Endothelial cell of umbilical vein (primary cell): ENCODE data around the gene MAPRE2. TPM values are rescaled to one million over a fixed set of nuclear protein-coding genes. Genes with fewer than 3 reads are reported as not detected.

Experiments
- BruUV-seq: library from RNA; stranded (reverse); fragments of 400-500 nt; replicated peaks from 2 replicates; lab custom pipeline; 2021; lab: Mats Ljungman, UMichigan
- CTCF ChIA-PET: fragments of 300-600, 350-600 bp; sonication (Branson Sonifier 250); formaldehyde crosslinking; loops from one replicate; lab custom pipeline; 2021; ENCODE audit warnings: antibody characterized with exemption, inconsistent platforms; lab: Charles Lee
- POLR2A ChIA-PET: fragments of 300-600, 350-600 bp; sonication (Branson Sonifier 250); formaldehyde crosslinking; loops from one replicate; lab custom pipeline; 2021; ENCODE audit warnings: antibody characterized with exemption, inconsistent platforms; lab: Charles Lee
- DNase-seq: peaks from one replicate; pipeline ENCODE4 v3.0.0-alpha.2; 2011; ENCODE audit warnings: low read depth, low spot score
- FAIRE-seq: peaks from 2 replicates; lab custom pipeline; 2011; peaks lifted over from hg19 to GRCh38; lab: Jason Lieb, UNC
- H2AFZ ChIP-seq: 2 replicates; pipeline ENCODE4 v1.6.0; 2012; ENCODE audit warnings: low read depth, low read length, control low read depth, inconsistent platforms
- H3K27ac ChIP-seq: 2 replicates; pipeline ENCODE4 v1.5.1; 2011; ENCODE audit warnings: low read depth, mild to moderate bottlenecking, control low read depth, low read length, moderate library complexity; ENCODE audit not compliant: insufficient read depth
- H3K27me3 ChIP-seq, 2 experiments: 2 replicates each; pipeline versions ENCODE4 v1.6.0 to v1.6.1; 2011; ENCODE audit warnings: low read length in 2 of 2, mixed read lengths in 1 of 2; ENCODE audit not compliant: control insufficient read depth in 2 of 2, insufficient read depth in 2 of 2
- H3K36me3 ChIP-seq, 2 experiments: 2 replicates in 1 of 2; 3 replicates in 1 of 2; pipeline ENCODE4 v1.5.1; 2011; ENCODE audit warnings: low read length in 2 of 2, mild to moderate bottlenecking in 1 of 2, moderate library complexity in 1 of 2; ENCODE audit not compliant: control insufficient read depth in 2 of 2, insufficient read depth in 2 of 2; ENCODE audit errors: extremely low read depth in 1 of 2
- H3K4me1 ChIP-seq: 3 replicates; pipeline ENCODE4 v1.5.1; 2011; ENCODE audit warnings: mild to moderate bottlenecking, low read length; ENCODE audit not compliant: control insufficient read depth, insufficient read depth; ENCODE audit errors: extremely low read depth
- H3K4me2 ChIP-seq: 2 replicates; pipeline ENCODE4 v1.6.1; 2011; ENCODE audit warnings: low read length, control low read depth, mixed read lengths; ENCODE audit not compliant: insufficient read depth
- H3K4me3 ChIP-seq, 3 experiments: fragments of 200-600 bp in 1 of 3; sonication (generic), shearing (Covaris generic) in 1 of 3; replicated peaks in 1 of 3; 2 replicates each; pipeline ENCODE4 v1.5.1; 2011 to 2016; ENCODE audit warnings: control low read depth in 3 of 3, low read length in 3 of 3, mild to moderate bottlenecking in 2 of 3, inconsistent platforms in 1 of 3, low read depth in 1 of 3, moderate library complexity in 1 of 3; ENCODE audit not compliant: insufficient read depth in 1 of 3
- H3K79me2 ChIP-seq: 2 replicates; pipeline ENCODE4 v1.6.0; 2012; ENCODE audit warnings: low read length, inconsistent platforms; ENCODE audit not compliant: control insufficient read depth, insufficient read depth
- H3K9ac ChIP-seq: replicated peaks from 2 replicates; pipeline ENCODE3; 2011; ENCODE audit warnings: low read length, control low read depth; ENCODE audit not compliant: insufficient read depth; ENCODE audit errors: extremely low read depth
- H3K9me1 ChIP-seq: replicated peaks from 3 replicates; pipeline ENCODE4 v1.6.0; 2011; ENCODE audit warnings: mild to moderate bottlenecking, low read length; ENCODE audit not compliant: control insufficient read depth, insufficient read depth; ENCODE audit errors: extremely low read depth
- H3K9me3 ChIP-seq: replicated peaks from 2 replicates; pipeline ENCODE4 v1.5.1; 2012; ENCODE audit warnings: low read length, inconsistent platforms; ENCODE audit not compliant: control insufficient read depth, insufficient read depth
- H4K20me1 ChIP-seq: replicated peaks from 2 replicates; pipeline ENCODE3; 2011; ENCODE audit warnings: mild to moderate bottlenecking, low read length; ENCODE audit not compliant: control insufficient read depth, insufficient read depth; ENCODE audit errors: extremely low read depth
- EZH2 ChIP-seq: IDR thresholded peaks from 2 replicates; pipeline ENCODE4 v1.6.1; 2012; ENCODE audit warnings: borderline replicate concordance, low read depth, mild to moderate bottlenecking, moderate library complexity, low read length, inconsistent platforms; ENCODE audit not compliant: severe bottlenecking
- FOS ChIP-seq: IDR thresholded peaks from 2 replicates; pipeline ENCODE4 v1.6.1; 2011; ENCODE audit warnings: mild to moderate bottlenecking, low read length, moderate library complexity, borderline replicate concordance; ENCODE audit not compliant: insufficient read depth
- GATA2 ChIP-seq: IDR thresholded peaks from 2 replicates; pipeline ENCODE4 v1.7.0; 2011; ENCODE audit warnings: low read depth, mild to moderate bottlenecking, moderate library complexity, mixed read lengths, low read length; ENCODE audit not compliant: insufficient read length, insufficient read depth
- JUN ChIP-seq: IDR thresholded peaks from 2 replicates; pipeline ENCODE4 v1.6.1; 2011; ENCODE audit warnings: borderline replicate concordance, low read depth; ENCODE audit not compliant: insufficient read length, insufficient read depth
- MYC ChIP-seq: IDR thresholded peaks from one replicate; pipeline ENCODE4 v1.6.1; 2011; ENCODE audit warnings: mild to moderate bottlenecking, low read depth, low read length
- POLR2A ChIP-seq: IDR thresholded peaks from 2 replicates; pipeline ENCODE4 v1.6.1; 2012; ENCODE audit warnings: low read depth, mild to moderate bottlenecking, control low read depth, low read length
- POLR2AphosphoS5 ChIP-seq: IDR thresholded peaks from 2 replicates; pipeline ENCODE4 v1.6.1; 2012; ENCODE audit warnings: low read depth, mild to moderate bottlenecking, control low read depth, low read length, moderate library complexity; ENCODE audit not compliant: insufficient read depth
- dilution Hi-C: fragments of 300-500 bp; cut with MboI; formaldehyde crosslinking; loops from one replicate; pipeline ENCODE4 v1.15.0; 2019; ENCODE audit warnings: low sequenced_read_pairs; ENCODE audit not compliant: extremely low pct_ligation_motif_present
- intact Hi-C: fragments of 100-400 bp; cut with micrococcal nuclease; formaldehyde crosslinking; loops from one replicate; pipeline ENCODE4 v1.10.0; 2022
- polyA plus RNA-seq, 4 experiments: library from polyadenylated mRNA; depleted of rRNA in 3 of 4; stranded (reverse) in 3 of 4; unstranded in 1 of 4; fragments of >200 nt; gene quantifications; 2 replicates each; pipeline versions ENCODE4 v1.2.1 to v1.2.3, GENCODE V29; 2011 to 2012; ENCODE audit warnings: missing spikeins in 1 of 4
- total RNA-seq: library from RNA; stranded (reverse); gene quantifications from 2 replicates; pipeline ENCODE4 v1.2.3, GENCODE V29; 2021
- TF ChIP-seq, protein P1 (sequence below): IDR thresholded peaks from 2 replicates; pipeline ENCODE4 v1.6.1; 2011; ENCODE audit not compliant: insufficient read depth, insufficient read length
- TF ChIP-seq, protein P2 (sequence below), 2 donors: IDR thresholded peaks; 1 replicate in 1 of 2; 2 replicates in 1 of 2; pipeline ENCODE4 v1.5.1; 2011; ENCODE audit warnings: low read length in 2 of 2, mild to moderate bottlenecking in 2 of 2, moderate library complexity in 2 of 2, control low read depth in 1 of 2, inconsistent platforms in 1 of 2, low read depth in 1 of 2; ENCODE audit not compliant: insufficient read depth in 1 of 2; ENCODE audit errors: extremely low read depth in 1 of 2

MAPRE2 gene
- total and polyA plus RNA-seq, 2 donors (not counting 3 experiments of a cell fraction or from before 2014, with no cell fraction given), result 117 to 148 TPM

DNA sequence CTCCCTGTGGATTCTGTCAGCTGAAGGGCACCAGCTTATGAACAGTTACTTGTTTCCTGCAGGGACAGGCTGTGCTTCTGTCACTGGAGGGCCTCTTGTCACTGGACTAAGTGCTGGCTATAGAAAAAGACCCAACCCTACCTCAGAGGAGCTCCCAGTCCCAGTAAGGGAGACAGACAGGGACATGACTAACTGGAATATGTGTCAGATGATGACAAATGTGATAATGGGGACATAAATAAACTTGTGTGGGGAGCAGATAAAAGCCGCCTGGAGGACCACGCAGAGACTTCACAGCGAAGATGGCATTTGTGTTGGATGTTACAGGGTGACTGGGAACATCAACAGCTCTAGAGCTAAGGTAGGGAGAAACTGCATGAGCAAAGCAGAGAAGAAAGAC lies 95.0 kb downstream of the MAPRE2 start:
- CTCF ChIA-PET, result interaction anchor here (0.9 to 1.7 kb wide), 3 partner anchors 17 to 130 kb away, joined by 3 to 4 read pairs (median 3); no protein-coding TSS in a partner anchor

More for the DNA sequence above, 95.0 kb downstream of the MAPRE2 start:
- peaks cover 9% of the 10 kb centered on the region for H3K4me1 ChIP-seq
- no peak for TF ChIP-seq FOS
- TF ChIP-seq POLR2A, result no peak
- no peak for TF ChIP-seq JUN
- TF ChIP-seq MYC, result no peak
- no peak for TF ChIP-seq POLR2AphosphoS5
- TF ChIP-seq, protein P1, sequence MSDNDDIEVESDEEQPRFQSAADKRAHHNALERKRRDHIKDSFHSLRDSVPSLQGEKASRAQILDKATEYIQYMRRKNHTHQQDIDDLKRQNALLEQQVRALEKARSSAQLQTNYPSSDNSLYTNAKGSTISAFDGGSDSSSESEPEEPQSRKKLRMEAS, result no peak
- TF ChIP-seq EZH2, result no peak
- TF ChIP-seq, protein P2, sequence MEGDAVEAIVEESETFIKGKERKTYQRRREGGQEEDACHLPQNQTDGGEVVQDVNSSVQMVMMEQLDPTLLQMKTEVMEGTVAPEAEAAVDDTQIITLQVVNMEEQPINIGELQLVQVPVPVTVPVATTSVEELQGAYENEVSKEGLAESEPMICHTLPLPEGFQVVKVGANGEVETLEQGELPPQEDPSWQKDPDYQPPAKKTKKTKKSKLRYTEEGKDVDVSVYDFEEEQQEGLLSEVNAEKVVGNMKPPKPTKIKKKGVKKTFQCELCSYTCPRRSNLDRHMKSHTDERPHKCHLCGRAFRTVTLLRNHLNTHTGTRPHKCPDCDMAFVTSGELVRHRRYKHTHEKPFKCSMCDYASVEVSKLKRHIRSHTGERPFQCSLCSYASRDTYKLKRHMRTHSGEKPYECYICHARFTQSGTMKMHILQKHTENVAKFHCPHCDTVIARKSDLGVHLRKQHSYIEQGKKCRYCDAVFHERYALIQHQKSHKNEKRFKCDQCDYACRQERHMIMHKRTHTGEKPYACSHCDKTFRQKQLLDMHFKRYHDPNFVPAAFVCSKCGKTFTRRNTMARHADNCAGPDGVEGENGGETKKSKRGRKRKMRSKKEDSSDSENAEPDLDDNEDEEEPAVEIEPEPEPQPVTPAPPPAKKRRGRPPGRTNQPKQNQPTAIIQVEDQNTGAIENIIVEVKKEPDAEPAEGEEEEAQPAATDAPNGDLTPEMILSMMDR (IDR thresholded peaks at IDR 0.05; ENCODE audit: extremely low read depth in 1 of 2, insufficient read depth in 1 of 2, low read depth in 1 of 2, low read length in 2 of 2), result no peak
- TF ChIP-seq GATA2, result no peak
- H3K79me2 ChIP-seq, result no peaks in the 10 kb centered on the region
- FAIRE-seq (no peak), DNase-seq (no peak)
- H3K27ac ChIP-seq, result no peak overlapping the region
- POLR2A ChIA-PET, result no interaction called here
- BruUV-seq, result no TSS peak
- H3K9me1 ChIP-seq, result no peaks in the 10 kb centered on the region
- H3K36me3 ChIP-seq, result peaks cover 32 to 40% of the 10 kb centered on the region in 2 experiments
- H3K4me2 ChIP-seq, result no peak overlapping the region
- intact Hi-C loops (no loop called here), dilution Hi-C loops (no loop called here)
- H3K4me3 ChIP-seq, result no peak overlapping the region
- H3K27me3 ChIP-seq, result no peaks in the 10 kb centered on the region
- no peaks in the 10 kb centered on the region for H3K9me3 ChIP-seq
- H4K20me1 ChIP-seq, result no peaks in the 10 kb centered on the region
- no peak overlapping the region for H3K9ac ChIP-seq
- no peak overlapping the region for H2AFZ ChIP-seq
